ENCODE measurements around the gene GLS2.
A peak's percentile ranks its signal among the peaks of the same experiment; 100 is the strongest.

Gene GLS2

GRCh38 chr12:56448860-56449621, 38.9 kb downstream of the GLS2 start, which contains the start of gene TIMELESS (continued):
- TF ChIP-seq ZNF510 (tag by site-specific recombination; IDR thresholded peaks at IDR 0.05; ENCODE audit: insufficient replicate concordance) (no peak), SP3 (tag by site-specific recombination; IDR thresholded peaks at IDR 0.05) (peak; percentile 83), ZNF10 (tag by site-specific recombination; IDR thresholded peaks at IDR 0.05) (no peak), ZNF292 (tag by site-specific recombination; IDR thresholded peaks at IDR 0.05; ENCODE audit: borderline replicate concordance, low read depth) (no peak), ZNF747 (tag by site-specific recombination; IDR thresholded peaks at IDR 0.05) (no peak), HOXA7 (CRISPR knock-in tag; IDR thresholded peaks at IDR 0.05; ENCODE audit: borderline replicate concordance) (no peak), SCRT2 (tag by site-specific recombination; IDR thresholded peaks at IDR 0.05) (no peak), ZBTB17 (tag by site-specific recombination; IDR thresholded peaks at IDR 0.05) (peak; percentile 52; the same call in 1 of the 2 replicates), TCF7L2 (IDR thresholded peaks at IDR 0.05; ENCODE audit: borderline replicate concordance, low read depth, low read length) (no peak), ZXDB (tag by site-specific recombination; IDR thresholded peaks at IDR 0.05) (peak; percentile 84), ZNF391 (tag by site-specific recombination; IDR thresholded peaks at IDR 0.05; ENCODE audit: borderline replicate concordance, low read depth) (no peak), EGR2 (tag by site-specific recombination; IDR thresholded peaks at IDR 0.05; ENCODE audit: low read depth) (0 out of 2 replicates have a peak, but pooled peaks have one; percentile 49), OVOL3 (tag by site-specific recombination; IDR thresholded peaks at IDR 0.05) (no peak), ZNF274 (IDR thresholded peaks at IDR 0.05; ENCODE audit: low read length) (no peak), ZNF274 (tag by site-specific recombination; IDR thresholded peaks at IDR 0.05; ENCODE audit: borderline replicate concordance) (no peak), ZNF211 (tag by site-specific recombination; IDR thresholded peaks at IDR 0.05; ENCODE audit: low read depth) (no peak), ZNF585B (tag by site-specific recombination; IDR thresholded peaks at IDR 0.05) (no peak), ZNF785 (tag by site-specific recombination; IDR thresholded peaks at IDR 0.05) (no peak), ZNF529 (tag by site-specific recombination; IDR thresholded peaks at IDR 0.05; ENCODE audit: insufficient replicate concordance) (no peak), ZNF169 (tag by site-specific recombination; IDR thresholded peaks at IDR 0.05) (no peak), KLF8 (tag by site-specific recombination; IDR thresholded peaks at IDR 0.05) (peak; percentile 90), KLF9 (tag by site-specific recombination; IDR thresholded peaks at IDR 0.05; ENCODE audit: low read depth) (peak; percentile 94), ZSCAN5A (tag by site-specific recombination; IDR thresholded peaks at IDR 0.05) (no peak), OSR2 (tag by site-specific recombination; IDR thresholded peaks at IDR 0.05) (no peak), BCL6B (tag by site-specific recombination; IDR thresholded peaks at IDR 0.05) (no peak), ZNF791 (tag by site-specific recombination; IDR thresholded peaks at IDR 0.05) (no peak), KLF16 (tag by site-specific recombination; IDR thresholded peaks at IDR 0.05) (peak; percentile 73), ELK4 (IDR thresholded peaks at IDR 0.05; ENCODE audit: borderline replicate concordance, low read depth, low read length) (no peak), ZNF23 (tag by site-specific recombination; IDR thresholded peaks at IDR 0.05; ENCODE audit: borderline replicate concordance) (no peak)
- TF ChIP-seq, protein P1, sequence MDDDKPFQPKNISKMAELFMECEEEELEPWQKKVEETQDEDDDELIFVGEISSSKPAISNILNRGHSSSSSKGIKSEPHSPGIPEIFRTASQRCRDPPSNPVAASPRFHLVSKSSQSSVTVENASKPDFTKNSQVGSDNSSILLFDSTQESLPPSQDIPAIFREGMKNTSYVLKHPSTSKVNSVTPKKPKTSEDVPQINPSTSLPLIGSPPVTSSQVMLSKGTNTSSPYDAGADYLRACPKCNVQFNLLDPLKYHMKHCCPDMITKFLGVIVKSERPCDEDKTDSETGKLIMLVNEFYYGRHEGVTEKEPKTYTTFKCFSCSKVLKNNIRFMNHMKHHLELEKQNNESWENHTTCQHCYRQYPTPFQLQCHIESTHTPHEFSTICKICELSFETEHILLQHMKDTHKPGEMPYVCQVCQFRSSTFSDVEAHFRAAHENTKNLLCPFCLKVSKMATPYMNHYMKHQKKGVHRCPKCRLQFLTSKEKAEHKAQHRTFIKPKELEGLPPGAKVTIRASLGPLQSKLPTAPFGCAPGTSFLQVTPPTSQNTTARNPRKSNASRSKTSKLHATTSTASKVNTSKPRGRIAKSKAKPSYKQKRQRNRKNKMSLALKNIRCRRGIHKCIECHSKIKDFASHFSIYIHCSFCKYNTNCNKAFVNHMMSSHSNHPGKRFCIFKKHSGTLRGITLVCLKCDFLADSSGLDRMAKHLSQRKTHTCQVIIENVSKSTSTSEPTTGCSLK (tag by site-specific recombination; IDR thresholded peaks at IDR 0.05), result no peak
- TF ChIP-seq, protein P2, sequence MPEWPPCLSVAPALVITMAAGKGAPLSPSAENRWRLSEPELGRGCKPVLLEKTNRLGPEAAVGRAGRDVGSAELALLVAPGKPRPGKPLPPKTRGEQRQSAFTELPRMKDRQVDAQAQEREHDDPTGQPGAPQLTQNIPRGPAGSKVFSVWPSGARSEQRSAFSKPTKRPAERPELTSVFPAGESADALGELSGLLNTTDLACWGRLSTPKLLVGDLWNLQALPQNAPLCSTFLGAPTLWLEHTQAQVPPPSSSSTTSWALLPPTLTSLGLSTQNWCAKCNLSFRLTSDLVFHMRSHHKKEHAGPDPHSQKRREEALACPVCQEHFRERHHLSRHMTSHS (tag by site-specific recombination; IDR thresholded peaks at IDR 0.05), result no peak
- TF ChIP-seq, protein P3, sequence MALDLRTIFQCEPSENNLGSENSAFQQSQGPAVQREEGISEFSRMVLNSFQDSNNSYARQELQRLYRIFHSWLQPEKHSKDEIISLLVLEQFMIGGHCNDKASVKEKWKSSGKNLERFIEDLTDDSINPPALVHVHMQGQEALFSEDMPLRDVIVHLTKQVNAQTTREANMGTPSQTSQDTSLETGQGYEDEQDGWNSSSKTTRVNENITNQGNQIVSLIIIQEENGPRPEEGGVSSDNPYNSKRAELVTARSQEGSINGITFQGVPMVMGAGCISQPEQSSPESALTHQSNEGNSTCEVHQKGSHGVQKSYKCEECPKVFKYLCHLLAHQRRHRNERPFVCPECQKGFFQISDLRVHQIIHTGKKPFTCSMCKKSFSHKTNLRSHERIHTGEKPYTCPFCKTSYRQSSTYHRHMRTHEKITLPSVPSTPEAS (tag by site-specific recombination; IDR thresholded peaks at IDR 0.05), result no peak
